AG04450 (cell line): ENCODE measurements around the gene LILRB2. TPM values are rescaled to one million over a fixed set of nuclear protein-coding genes. Genes with fewer than 3 reads are reported as not detected.

Experiments
- CTCF ChIA-PET: fragments of 300-600, 350-600 bp; formaldehyde crosslinking; extraction: SDS; loops from one replicate; lab custom pipeline; 2022; ENCODE audit warnings: antibody characterized with exemption, inconsistent platforms; lab: Charles Lee
- POLR2A ChIA-PET: fragments of 350-600 bp; formaldehyde crosslinking; extraction: SDS; loops from one replicate; lab custom pipeline; 2021; ENCODE audit warnings: antibody characterized with exemption, inconsistent platforms; lab: Yijun Ruan, JAX
- DNase-seq: peaks from one replicate; pipeline ENCODE4 v3.0.0-alpha.2; 2011; ENCODE audit warnings: low read depth, low spot score
- H3K27ac ChIP-seq: one replicate; pipeline ENCODE4 v1.5.1; 2012; ENCODE audit warnings: low read depth, low read length, control low read depth
- H3K27me3 ChIP-seq: one replicate; pipeline ENCODE4 v1.6.0; 2012; ENCODE audit warnings: low read length; ENCODE audit not compliant: control insufficient read depth, insufficient read depth
- H3K4me3 ChIP-seq: 2 replicates; pipeline ENCODE4 v1.5.1; 2011; ENCODE audit warnings: mild to moderate bottlenecking, low read depth, low read length, control low read depth
- H3K9me3 ChIP-seq: 2 replicates; pipeline ENCODE4 v1.5.1; 2012; ENCODE audit warnings: low read length; ENCODE audit not compliant: control insufficient read depth, insufficient read depth
- CTCF ChIP-seq: IDR thresholded peaks from 2 replicates; pipeline ENCODE4 v1.5.1; 2011; ENCODE audit warnings: low read depth, low read length, control low read depth, inconsistent platforms
- polyA plus RNA-seq: library from polyadenylated mRNA; depleted of rRNA; stranded (reverse); fragments of >200 nt; gene quantifications from 2 replicates; pipeline ENCODE4 v1.2.3, GENCODE V29; 2011

LILRB2 gene
- polyA plus RNA-seq, 1 experiment = not detected

- no peak overlapping the region for H3K4me3 ChIP-seq
- no peaks in the 10 kb centered on the region for H3K9me3 ChIP-seq
- no peak for TF ChIP-seq CTCF
- H3K27ac ChIP-seq = no peak overlapping the region
- DNase-seq = no peak
- H3K27me3 ChIP-seq = peaks cover 20% of the 10 kb centered on the region
- ChIA-PET CTCF (interaction anchor here (0.7 kb wide), 1 partner anchor 9 kb away, joined by 4 read pairs; no protein-coding TSS in a partner anchor), POLR2A (no interaction called here)
These were observed 24.4 kb downstream of the LILRB2 start for GRCh38 chr19:54256250-54257115.

GRCh38 chr19:54255105-54255775 is 25.7 kb downstream of the LILRB2 start:
- no peak overlapping the region for H3K4me3 ChIP-seq
- H3K9me3 ChIP-seq = no peaks in the 10 kb centered on the region
- POLR2A ChIA-PET = no interaction called here
- peaks cover 20% of the 10 kb centered on the region for H3K27me3 ChIP-seq
- CTCF ChIA-PET = no interaction called here
- no peak for DNase-seq
- no peak overlapping the region for H3K27ac ChIP-seq
- no peak for TF ChIP-seq CTCF

- POLR2A ChIA-PET = no interaction called here
- no peak for DNase-seq
- TF ChIP-seq CTCF = no peak
- CTCF ChIA-PET = no interaction called here
- Histone ChIP-seq H3K27me3 (peaks cover 20% of the 10 kb centered on the region), H3K9me3 (no peaks in the 10 kb centered on the region), H3K27ac (no peak overlapping the region), H3K4me3 (no peak overlapping the region)
These were observed 26.6 kb downstream of the LILRB2 start for GRCh38 chr19:54254195-54254906.

GRCh38 chr19:54253331-54254194 is 27.3 kb downstream of the LILRB2 start:
- H3K27me3 ChIP-seq = peaks cover 20% of the 10 kb centered on the region
- POLR2A ChIA-PET = no interaction called here
- H3K9me3 ChIP-seq = no peaks in the 10 kb centered on the region
- no peak overlapping the region for H3K4me3 ChIP-seq
- no peak overlapping the region for H3K27ac ChIP-seq
- CTCF ChIA-PET = no interaction called here
- DNase-seq = no peak
- no peak for TF ChIP-seq CTCF
